Bronchial epithelial cell (primary cell): ENCODE data around the gene VSTM4. TPM values are rescaled to one million over a fixed set of nuclear protein-coding genes. Genes with fewer than 3 reads are reported as not detected.

Experiments
- DNase-seq: peaks from one replicate; pipeline ENCODE4 v3.0.0-alpha.2; 2010; ENCODE audit warnings: low read depth
- FAIRE-seq: peaks from 2 replicates; lab custom pipeline; 2011; peaks lifted over from hg19 to GRCh38; lab: Jason Lieb, UNC
- H3K27me3 ChIP-seq: 2 replicates; pipeline ENCODE4 v1.5.1; 2011; ENCODE audit warnings: low read length; ENCODE audit not compliant: control insufficient read depth, insufficient read depth
- H3K36me3 ChIP-seq: 2 replicates; pipeline ENCODE4 v1.5.1; 2011; ENCODE audit warnings: low read length; ENCODE audit not compliant: control insufficient read depth, insufficient read depth
- H3K4me3 ChIP-seq: 2 replicates; pipeline ENCODE4 v1.5.1; 2011; ENCODE audit warnings: mild to moderate bottlenecking, low read depth, low read length, control low read depth
- total RNA-seq: library from RNA; depleted of rRNA; stranded (reverse); fragments of >200 nt; gene quantifications from 2 replicates; pipeline ENCODE4 v1.2.1, GENCODE V29; 2014
- TF ChIP-seq, protein P1 (sequence below): IDR thresholded peaks from 2 replicates; pipeline ENCODE4 v1.5.1; 2011; ENCODE audit warnings: mild to moderate bottlenecking, moderate library complexity, low read length, control low read depth, inconsistent platforms; ENCODE audit not compliant: insufficient read depth, severe bottlenecking

The VSTM4 gene, protein sequence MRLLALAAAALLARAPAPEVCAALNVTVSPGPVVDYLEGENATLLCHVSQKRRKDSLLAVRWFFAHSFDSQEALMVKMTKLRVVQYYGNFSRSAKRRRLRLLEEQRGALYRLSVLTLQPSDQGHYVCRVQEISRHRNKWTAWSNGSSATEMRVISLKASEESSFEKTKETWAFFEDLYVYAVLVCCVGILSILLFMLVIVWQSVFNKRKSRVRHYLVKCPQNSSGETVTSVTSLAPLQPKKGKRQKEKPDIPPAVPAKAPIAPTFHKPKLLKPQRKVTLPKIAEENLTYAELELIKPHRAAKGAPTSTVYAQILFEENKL
- under 0.01 TPM in 2 replicates for total RNA-seq

DNA sequence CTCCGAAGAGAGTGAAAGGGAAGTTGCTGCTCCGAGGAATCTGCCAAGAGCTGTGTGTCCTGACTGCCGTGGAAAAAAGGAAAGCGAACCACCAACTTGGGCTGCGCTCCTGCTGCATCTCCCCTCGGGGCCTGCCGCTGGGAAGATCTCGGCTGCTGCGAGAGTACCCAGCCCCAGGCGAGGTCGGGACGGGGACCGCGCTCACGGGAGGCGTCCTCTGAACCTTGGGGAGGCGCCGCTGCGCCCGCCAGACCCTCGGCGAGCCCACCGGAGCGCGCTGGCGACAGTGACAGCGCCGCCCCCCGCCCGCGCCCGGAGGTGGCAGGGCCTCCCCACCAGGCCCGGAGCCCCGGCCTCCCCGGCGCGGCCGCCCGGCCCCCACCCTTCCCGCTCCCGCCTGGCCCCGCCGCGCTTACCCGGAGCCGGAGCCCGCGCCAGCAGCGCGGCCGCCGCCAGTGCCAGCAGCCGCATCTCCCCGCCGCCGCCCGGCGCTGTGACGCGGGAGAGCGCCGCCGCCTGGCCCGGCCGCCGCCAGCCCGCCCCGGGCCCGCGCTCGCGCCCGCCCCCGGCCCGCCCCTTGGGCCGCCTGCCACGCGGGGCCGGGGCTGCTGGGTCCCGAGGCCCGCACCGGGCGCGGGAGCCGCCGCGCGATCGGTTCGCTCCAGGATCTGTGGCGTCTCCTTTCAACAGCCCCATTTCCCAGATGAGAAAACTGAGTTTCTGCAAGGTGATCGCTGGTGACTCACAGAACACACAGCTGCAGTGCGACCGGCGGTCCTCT, at the start of gene VSTM4:
Gene VSTM4 (minus strand): TSS at position 508 of the 781 bp plus-strand sequence. CDS start 37 bp downstream, at position 471.
- FAIRE-seq (no peak), DNase-seq (no peak)
- TF ChIP-seq, protein P1, sequence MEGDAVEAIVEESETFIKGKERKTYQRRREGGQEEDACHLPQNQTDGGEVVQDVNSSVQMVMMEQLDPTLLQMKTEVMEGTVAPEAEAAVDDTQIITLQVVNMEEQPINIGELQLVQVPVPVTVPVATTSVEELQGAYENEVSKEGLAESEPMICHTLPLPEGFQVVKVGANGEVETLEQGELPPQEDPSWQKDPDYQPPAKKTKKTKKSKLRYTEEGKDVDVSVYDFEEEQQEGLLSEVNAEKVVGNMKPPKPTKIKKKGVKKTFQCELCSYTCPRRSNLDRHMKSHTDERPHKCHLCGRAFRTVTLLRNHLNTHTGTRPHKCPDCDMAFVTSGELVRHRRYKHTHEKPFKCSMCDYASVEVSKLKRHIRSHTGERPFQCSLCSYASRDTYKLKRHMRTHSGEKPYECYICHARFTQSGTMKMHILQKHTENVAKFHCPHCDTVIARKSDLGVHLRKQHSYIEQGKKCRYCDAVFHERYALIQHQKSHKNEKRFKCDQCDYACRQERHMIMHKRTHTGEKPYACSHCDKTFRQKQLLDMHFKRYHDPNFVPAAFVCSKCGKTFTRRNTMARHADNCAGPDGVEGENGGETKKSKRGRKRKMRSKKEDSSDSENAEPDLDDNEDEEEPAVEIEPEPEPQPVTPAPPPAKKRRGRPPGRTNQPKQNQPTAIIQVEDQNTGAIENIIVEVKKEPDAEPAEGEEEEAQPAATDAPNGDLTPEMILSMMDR: no peak
- H3K4me3 ChIP-seq: no peak within 1 kb of the TSS
- H3K27me3 ChIP-seq: peaks cover 12% of the 10 kb centered on the region
- no peaks in the 10 kb centered on the region for H3K36me3 ChIP-seq

DNA sequence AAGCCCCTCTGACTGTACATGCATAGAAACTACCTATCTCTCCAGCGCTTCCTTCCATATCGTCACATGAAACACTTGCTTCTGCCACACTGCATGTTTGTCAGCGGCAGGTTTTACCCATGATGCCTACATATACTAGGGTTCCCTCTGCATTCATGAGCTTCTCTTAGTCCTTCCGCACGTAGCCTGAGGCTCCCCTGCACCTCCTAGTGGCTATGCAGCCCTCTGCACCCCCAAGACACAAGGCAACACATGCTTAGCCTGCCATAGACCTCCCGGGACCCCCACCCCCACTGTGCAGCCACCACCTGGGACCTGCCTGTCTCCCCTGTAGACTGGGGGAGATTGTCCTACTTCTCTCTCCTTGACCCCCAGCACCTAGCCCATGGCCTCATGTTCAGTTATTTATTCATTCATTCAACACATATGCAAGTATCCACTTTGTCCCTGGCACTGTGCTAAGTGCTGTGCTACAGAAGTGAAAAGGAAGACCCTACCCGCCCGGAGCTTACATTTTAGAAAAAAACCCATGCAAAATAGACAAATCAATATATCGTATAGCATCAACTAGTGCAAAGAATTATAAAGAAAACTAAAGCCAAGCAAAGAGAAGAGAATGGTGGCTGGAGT, 49.4 kb upstream of the VSTM4 start:
- peak; percentile 21 for DNase-seq
- TF ChIP-seq, protein P1: peak; percentile 60
- no peak for FAIRE-seq
- Histone ChIP-seq H3K4me3 (no peak overlapping the region), H3K27me3 (peaks cover 2% of the 10 kb centered on the region), H3K36me3 (no peaks in the 10 kb centered on the region)

DNA sequence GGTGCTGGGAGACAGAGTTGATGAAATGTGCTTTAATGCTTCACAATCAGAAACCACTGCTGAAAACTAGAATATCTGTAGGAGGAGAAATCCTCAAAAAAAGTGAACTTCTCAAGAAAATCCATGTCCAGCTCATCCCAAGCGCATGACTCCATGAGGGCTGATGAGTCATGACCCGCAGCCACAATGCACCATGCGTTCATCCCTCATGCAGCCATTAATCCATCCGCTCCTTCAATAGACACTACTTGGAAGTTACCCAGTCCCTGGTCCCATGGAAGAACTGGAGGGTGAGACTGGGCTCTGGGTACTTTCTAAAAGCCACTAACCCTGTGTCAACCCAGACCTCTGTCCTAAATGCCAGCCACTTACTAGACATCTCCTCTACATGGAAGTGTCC, 48.4 kb upstream of the VSTM4 start:
- peaks cover 2% of the 10 kb centered on the region for H3K27me3 ChIP-seq
- FAIRE-seq: no peak
- DNase-seq: no peak
- H3K36me3 ChIP-seq: no peaks in the 10 kb centered on the region
- no peak overlapping the region for H3K4me3 ChIP-seq
- TF ChIP-seq, protein P1: no peak

DNA sequence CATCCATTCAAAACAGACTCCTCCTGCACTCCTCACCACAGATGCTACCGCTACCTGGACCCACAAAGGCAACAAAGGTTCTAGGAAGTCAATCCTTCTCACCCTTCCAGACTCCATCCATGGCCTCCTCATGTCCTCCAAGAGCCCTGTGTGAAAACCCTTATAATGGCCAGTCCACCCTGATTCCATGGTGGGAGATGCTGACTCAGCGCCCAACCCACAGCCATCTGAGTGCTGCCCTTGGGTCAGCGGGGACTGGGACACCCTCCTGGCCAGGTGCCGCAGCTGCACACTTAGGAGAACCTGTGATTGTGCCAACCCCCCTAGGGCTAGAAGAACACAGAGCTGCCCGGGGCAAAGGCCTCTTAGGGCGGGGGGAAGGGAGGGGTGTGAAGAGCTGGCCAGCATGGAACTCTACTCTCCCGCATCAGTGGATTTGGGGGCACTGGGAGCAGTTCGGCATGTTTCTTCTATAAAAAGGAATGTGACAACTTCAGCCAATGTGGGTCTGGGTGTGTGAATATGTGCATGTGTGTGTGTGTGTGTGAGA, 47.5 kb upstream of the VSTM4 start:
- DNase-seq (no peak), FAIRE-seq (no peak)
- peaks cover 2% of the 10 kb centered on the region for H3K27me3 ChIP-seq
- H3K4me3 ChIP-seq: no peak overlapping the region
- TF ChIP-seq, protein P1: no peak
- H3K36me3 ChIP-seq: no peaks in the 10 kb centered on the region

DNA sequence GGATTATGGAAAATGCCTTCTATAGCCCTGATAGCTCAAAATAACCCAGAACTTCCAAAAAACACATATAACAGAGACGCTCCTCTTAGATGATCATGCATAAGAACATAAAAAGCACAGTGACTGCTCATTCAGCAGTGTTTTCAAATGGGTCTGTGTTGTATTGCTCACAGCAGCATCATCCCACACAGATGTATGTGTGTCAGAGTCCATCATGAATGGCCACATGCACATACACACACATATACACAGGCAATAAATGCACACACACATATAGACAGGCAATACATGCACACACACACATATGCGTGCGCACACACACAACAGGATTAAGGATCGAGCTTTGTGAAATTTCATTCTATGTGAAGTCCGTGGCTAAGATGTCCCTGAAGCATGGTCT, 46.7 kb upstream of the VSTM4 start:
- Histone ChIP-seq H3K27me3 (peaks cover 2% of the 10 kb centered on the region), H3K36me3 (no peaks in the 10 kb centered on the region), H3K4me3 (no peak overlapping the region)
- DNase-seq (no peak), FAIRE-seq (no peak)
- TF ChIP-seq, protein P1: no peak
